GM12878 (cell line): ENCODE results near the gene AKAP14. TPM values are rescaled to one million over a fixed set of nuclear protein-coding genes. Genes with fewer than 3 reads are reported as not detected.

Source experiments
- ATAC-seq: fragments of 200-7000 bp; cut with Tn5 transposase; 3 replicates; pipeline ENCODE4 v1.9.1; 2020; ENCODE audit warnings: mild to moderate bottlenecking, moderate library complexity
- BruUV-seq: library from RNA; stranded (reverse); fragments of 400-500 nt; replicated peaks from 2 replicates; lab custom pipeline; 2021; lab: Mats Ljungman, UMichigan
- CTCF ChIA-PET: fragments of 300-600 bp; sonication (Branson Sonifier 250); formaldehyde crosslinking; extraction: SDS; loops from one replicate; lab custom pipeline; 2021; ENCODE audit warnings: inconsistent platforms; lab: Yijun Ruan, JAX
- POLR2A ChIA-PET: fragments of 350-600 bp; formaldehyde crosslinking; extraction: SDS; loops from one replicate; lab custom pipeline; 2021; ENCODE audit warnings: inconsistent platforms; lab: Charles Lee
- RAD21 ChIA-PET: fragments of 300-600 bp; sonication (Branson Sonifier 250); formaldehyde crosslinking; loops from one replicate; lab custom pipeline; 2023; ENCODE audit warnings: antibody characterized with exemption; ENCODE audit not compliant: unreplicated experiment; lab: Charles Lee
- SMC1A ChIA-PET: fragments of 300-600 bp; sonication (Branson Sonifier 250); formaldehyde crosslinking; loops from one replicate; lab custom pipeline; 2023; ENCODE audit not compliant: unreplicated experiment, uncharacterized antibody; lab: Charles Lee
- DNase-seq: peaks from one replicate; pipeline ENCODE4 v3.0.0-alpha.2; 2011; ENCODE audit warnings: low read depth, low spot score
- FAIRE-seq: peaks from 3 replicates; lab custom pipeline; 2011; peaks lifted over from hg19 to GRCh38; lab: Jason Lieb, UNC
- H2AFZ ChIP-seq: 2 replicates; pipeline ENCODE4 v1.6.0; 2011; ENCODE audit warnings: low read depth, low read length, control low read depth; ENCODE audit not compliant: control insufficient read depth
- H3K27ac ChIP-seq: 2 replicates; pipeline ENCODE4 v1.5.1; 2011; ENCODE audit warnings: control low read depth; ENCODE audit not compliant: control insufficient read depth, insufficient read depth
- H3K27me3 ChIP-seq, 2 experiments: replicated peaks in 1 of 2; 2 replicates each; pipeline versions ENCODE4 v1.6.0 to v1.6.1; 2011; ENCODE audit warnings: low read length in 1 of 2; ENCODE audit not compliant: control insufficient read depth in 2 of 2, insufficient read depth in 2 of 2
- H3K36me3 ChIP-seq, 2 experiments: 2 replicates each; pipeline ENCODE4 v1.5.1; 2011; ENCODE audit warnings: low read length in 1 of 2; ENCODE audit not compliant: control insufficient read depth in 2 of 2, insufficient read depth in 2 of 2
- H3K4me1 ChIP-seq: 2 replicates; pipeline ENCODE4 v1.6.1; 2011; ENCODE audit warnings: mild to moderate bottlenecking, low read length, moderate library complexity, mixed read lengths; ENCODE audit not compliant: control insufficient read depth, insufficient read depth
- H3K4me2 ChIP-seq: 2 replicates; pipeline ENCODE4 v1.6.0; 2011; ENCODE audit warnings: control low read depth; ENCODE audit not compliant: control insufficient read depth, insufficient read depth
- H3K4me3 ChIP-seq: fragments of 200-600 bp; sonication (generic); 2 replicates; pipeline ENCODE4 v1.5.1; 2016
- H3K79me2 ChIP-seq: 2 replicates; pipeline ENCODE4 v1.6.0; 2011; ENCODE audit warnings: low read length; ENCODE audit not compliant: control insufficient read depth, insufficient read depth
- H3K9ac ChIP-seq: 2 replicates; pipeline ENCODE4 v1.8.0; 2011; ENCODE audit warnings: low read length, control low read depth, mixed read lengths; ENCODE audit not compliant: control insufficient read depth, insufficient read depth
- H3K9me3 ChIP-seq: replicated peaks from 3 replicates; pipeline ENCODE4 v1.5.1; 2011; ENCODE audit warnings: mild to moderate bottlenecking, low read length; ENCODE audit not compliant: control insufficient read depth, insufficient read depth
- H4K20me1 ChIP-seq: 2 replicates; pipeline ENCODE4 v1.6.0; 2011; ENCODE audit not compliant: control insufficient read depth, insufficient read depth
- BCL11A ChIP-seq: IDR thresholded peaks from 2 replicates; pipeline ENCODE4 v1.6.1; 2011; ENCODE audit warnings: low read depth, low read length
- BMI1 ChIP-seq: fragments of 450-650 bp; IDR thresholded peaks from 2 replicates; pipeline ENCODE4 v1.6.1; 2016; ENCODE audit warnings: mild to moderate bottlenecking, moderate library complexity, borderline replicate concordance
- IRF4 ChIP-seq: IDR thresholded peaks from 2 replicates; pipeline ENCODE4 v1.6.1; 2011; ENCODE audit warnings: low read depth, low read length
- JUNB ChIP-seq: IDR thresholded peaks from 2 replicates; pipeline ENCODE4 v1.6.1; 2016; ENCODE audit warnings: antibody characterized with exemption, mild to moderate bottlenecking
- MEF2B ChIP-seq: fragments of 450-650 bp; IDR thresholded peaks from 2 replicates; pipeline ENCODE4 v1.6.1; 2018; ENCODE audit warnings: mild to moderate bottlenecking, moderate library complexity; ENCODE audit not compliant: partially characterized antibody, poor library complexity, severe bottlenecking
- NFYB ChIP-seq: IDR thresholded peaks from 2 replicates; pipeline ENCODE4 v1.6.1; 2011; ENCODE audit warnings: low read depth, mild to moderate bottlenecking, low read length, improper control_type of control experiment, moderate library complexity; ENCODE audit not compliant: insufficient read depth
- PRDM15 ChIP-seq: fragments of 450-650 bp; formaldehyde crosslinking; IDR thresholded peaks from 2 replicates; pipeline ENCODE4 v1.4.0; 2020; ENCODE audit warnings: mild to moderate bottlenecking, moderate library complexity
- SREBF2 ChIP-seq: IDR thresholded peaks from 2 replicates; pipeline ENCODE4 v1.6.1; 2012; ENCODE audit warnings: mild to moderate bottlenecking, low read length
- ZNF217 ChIP-seq: fragments of 450-650 bp; IDR thresholded peaks from 2 replicates; pipeline ENCODE4 v1.6.1; 2017; ENCODE audit warnings: antibody characterized with exemption, mild to moderate bottlenecking
- WGBS: methylation state at CpG from one replicate; pipeline ENCODE4 v1.1.6; 2016; ENCODE audit warnings: low lambda C conversion rate; ENCODE audit not compliant: insufficient replicate concordance, insufficient coverage; ENCODE audit errors: missing lambda C conversion rate; 5-methylcytosine and 5-hydroxymethylcytosine counted together
- in situ Hi-C: fragments of 300-500 bp; cut with MboI; formaldehyde crosslinking; loops from 9 replicates; pipeline ENCODE4 v1.14.3; 2018; ENCODE audit warnings: mixed read lengths
- intact Hi-C: fragments of 100-400 bp; cut with micrococcal nuclease; formaldehyde crosslinking; loops from one replicate; pipeline ENCODE4 v1.14.2; 2022; ENCODE audit not compliant: unreplicated experiment
- polyA plus RNA-seq, 11 experiments: library from polyadenylated mRNA; depleted of rRNA in 4 of 11; unstranded in 6 of 11; stranded (reverse) in 5 of 11; fragments of >200 nt; fragmentation: Nextera tagmentation in 4 of 11; fragmentation: Illumina TruSeq in 1 of 11; extraction: Ambion mirVana in 4 of 11; extraction: Trizol in 1 of 11; gene quantifications; 1 replicate in 1 of 11; 2 replicates in 10 of 11; pipeline versions ENCODE4 v1.2.1 to v1.2.3, GENCODE V29; 2011 to 2016; ENCODE audit warnings: inconsistent platforms in 2 of 11, missing spikeins in 2 of 11, low read depth in 1 of 11
- total RNA-seq, 4 experiments: library from RNA; depleted of rRNA in 3 of 4; stranded (reverse); fragments of >200 nt in 3 of 4; fragmentation: Illumina TruSeq in 1 of 4; extraction: Trizol in 1 of 4; gene quantifications; 2 replicates each; pipeline versions ENCODE4 v1.2.1 to v1.2.3, GENCODE V29; 2013 to 2021
- TF ChIP-seq, protein P1 (sequence below), 3 experiments: IDR thresholded peaks in 2 of 3; conservative IDR thresholded peaks in 1 of 3; 2 replicates each; pipeline ENCODE4 v1.5.1; 2011; ENCODE audit warnings: low read depth in 3 of 3, low read length in 3 of 3, mild to moderate bottlenecking in 3 of 3, control low read depth in 2 of 3, moderate library complexity in 2 of 3, inconsistent platforms in 1 of 3, mixed read lengths in 1 of 3; ENCODE audit not compliant: control insufficient read depth in 2 of 3, insufficient read depth in 1 of 3; ENCODE audit errors: extremely low read depth in 1 of 3

Gene AKAP14
- total and polyA plus RNA-seq, 10 of the 15 experiments (the other 5 are each of a cell fraction or from before 2014, with no cell fraction given): not detected

DNA sequence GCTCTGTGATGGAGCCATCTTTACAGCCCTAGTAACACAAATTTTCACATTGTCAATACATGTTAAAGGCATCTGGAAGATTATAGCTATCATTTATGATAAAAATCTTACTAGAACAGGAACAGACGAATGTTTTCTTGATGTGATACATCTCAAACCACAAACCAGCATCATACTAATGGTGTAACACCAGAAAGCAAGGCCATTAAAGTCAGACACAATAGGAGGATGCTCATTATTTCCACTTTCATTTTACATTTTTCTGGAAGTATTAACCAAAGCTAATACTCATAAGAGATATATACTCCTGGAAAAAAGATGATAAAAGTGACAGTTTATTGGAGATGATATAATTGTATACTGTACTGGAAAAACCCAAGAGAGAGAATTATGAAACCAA lies 5.3 kb downstream of the AKAP14 start (continued):
- no peak for TF ChIP-seq SREBF2
- TF ChIP-seq, protein P1, sequence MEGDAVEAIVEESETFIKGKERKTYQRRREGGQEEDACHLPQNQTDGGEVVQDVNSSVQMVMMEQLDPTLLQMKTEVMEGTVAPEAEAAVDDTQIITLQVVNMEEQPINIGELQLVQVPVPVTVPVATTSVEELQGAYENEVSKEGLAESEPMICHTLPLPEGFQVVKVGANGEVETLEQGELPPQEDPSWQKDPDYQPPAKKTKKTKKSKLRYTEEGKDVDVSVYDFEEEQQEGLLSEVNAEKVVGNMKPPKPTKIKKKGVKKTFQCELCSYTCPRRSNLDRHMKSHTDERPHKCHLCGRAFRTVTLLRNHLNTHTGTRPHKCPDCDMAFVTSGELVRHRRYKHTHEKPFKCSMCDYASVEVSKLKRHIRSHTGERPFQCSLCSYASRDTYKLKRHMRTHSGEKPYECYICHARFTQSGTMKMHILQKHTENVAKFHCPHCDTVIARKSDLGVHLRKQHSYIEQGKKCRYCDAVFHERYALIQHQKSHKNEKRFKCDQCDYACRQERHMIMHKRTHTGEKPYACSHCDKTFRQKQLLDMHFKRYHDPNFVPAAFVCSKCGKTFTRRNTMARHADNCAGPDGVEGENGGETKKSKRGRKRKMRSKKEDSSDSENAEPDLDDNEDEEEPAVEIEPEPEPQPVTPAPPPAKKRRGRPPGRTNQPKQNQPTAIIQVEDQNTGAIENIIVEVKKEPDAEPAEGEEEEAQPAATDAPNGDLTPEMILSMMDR (IDR thresholded peaks at IDR 0.05 in 2 of 3, conservative IDR thresholded peaks at IDR 0.05 in 1 of 3; ENCODE audit: control insufficient read depth in 2 of 3, extremely low read depth in 1 of 3, insufficient read depth in 1 of 3, low read depth in 3 of 3, low read length in 3 of 3): no peak

GRCh38 chrX:119916310-119916709 lies 20.6 kb downstream of the AKAP14 start:
- Histone ChIP-seq H3K4me3 (no peak overlapping the region), H3K4me2 (no peak overlapping the region), H3K27ac (no peak overlapping the region), H3K36me3 (no peaks in the 10 kb centered on the region), H3K79me2 (no peaks in the 10 kb centered on the region), H3K9ac (no peak overlapping the region), H2AFZ (no peak overlapping the region), H3K9me3 (no peaks in the 10 kb centered on the region), H3K27me3 (no peaks in the 10 kb centered on the region), H3K4me1 (no peaks in the 10 kb centered on the region), H4K20me1 (no peaks in the 10 kb centered on the region)
- BruUV-seq: no TSS peak
- 65% methylated on average over 4 of the region's 5 CpGs for WGBS
- ChIA-PET RAD21 (no interaction called here), POLR2A (no interaction called here), CTCF (interaction anchor here (0.6 kb wide), 1 partner anchor 428 kb away, joined by 3 read pairs; no protein-coding TSS in a partner anchor), SMC1A (no interaction called here)
- DNase-seq: no peak
- no peak for ATAC-seq
- no peak for TF ChIP-seq ZNF217
- TF ChIP-seq BCL11A: no peak
- TF ChIP-seq BMI1: no peak
- no peak for TF ChIP-seq NFYB
- no peak for TF ChIP-seq JUNB
- TF ChIP-seq IRF4: no peak
- TF ChIP-seq MEF2B: no peak
- no peak for TF ChIP-seq PRDM15 (CRISPR knock-in tag)
- in situ Hi-C loops: no loop called here
- no peak for FAIRE-seq
- intact Hi-C loops: no loop called here
